Activated CD8-positive, alpha-beta memory T cell treated with anti-CD3 and anti-CD28 coated beads for 48 hours (primary cell): Measurements from ENCODE around the gene TLE2.
"Not testable (repeated sequence)": the region's sequence is repeated elsewhere in the genome, so short reads cannot be mapped to it uniquely, and the experiment has no call there.

Experiments used
- DNase-seq, 3 experiments: peaks; one replicate each; pipeline ENCODE4 v3.0.0-alpha.2; 2020; ENCODE audit warnings: low read depth in 2 of 3, low spot score in 2 of 3

TLE2 gene

DNA sequence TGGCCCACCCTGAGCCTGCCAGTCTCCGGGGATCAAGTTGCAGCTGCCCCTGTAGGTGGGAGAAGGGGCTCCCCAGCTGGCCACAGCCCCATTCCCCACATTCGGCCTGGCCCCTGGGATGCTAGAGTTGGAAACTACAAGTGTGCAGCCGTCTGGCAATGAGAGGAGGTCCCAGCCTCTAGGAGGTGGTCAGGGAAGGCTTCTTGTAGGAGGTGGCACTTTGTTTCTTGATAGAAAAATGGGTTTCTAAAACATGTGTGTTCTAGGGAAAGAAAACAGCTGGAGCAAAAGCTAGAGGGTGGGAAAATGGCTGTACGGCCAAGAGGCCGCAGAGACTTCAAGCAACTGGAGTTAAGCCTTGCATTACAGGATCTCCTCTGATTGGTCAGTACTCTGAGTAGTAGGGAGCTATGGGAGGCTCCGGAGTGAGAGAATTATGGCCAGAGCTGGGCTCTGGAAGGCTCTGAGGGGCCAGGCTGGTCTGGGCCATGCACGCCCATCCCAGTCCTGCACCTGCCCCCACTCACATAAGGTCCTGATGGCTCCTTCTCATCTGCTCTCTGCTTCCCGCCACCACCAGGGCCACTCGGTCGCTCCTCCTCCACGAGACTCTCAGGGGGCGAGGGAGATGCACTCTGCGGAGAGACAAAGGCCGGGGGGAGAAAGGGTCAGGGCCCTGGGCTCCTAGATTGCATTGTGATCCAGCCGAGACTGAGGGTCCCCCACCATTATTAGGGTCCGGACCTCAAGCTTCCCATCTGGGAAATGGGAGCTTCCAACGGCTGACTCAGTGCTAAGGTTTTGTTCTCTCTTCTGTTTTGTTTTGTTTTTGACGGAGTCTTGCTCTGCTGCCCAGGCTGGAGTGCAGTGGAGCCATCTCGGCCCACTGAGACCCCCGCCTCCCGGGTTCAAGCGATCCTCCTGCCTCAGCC lies 13.7 kb downstream of the TLE2 start:
- no peak for DNase-seq

DNA sequence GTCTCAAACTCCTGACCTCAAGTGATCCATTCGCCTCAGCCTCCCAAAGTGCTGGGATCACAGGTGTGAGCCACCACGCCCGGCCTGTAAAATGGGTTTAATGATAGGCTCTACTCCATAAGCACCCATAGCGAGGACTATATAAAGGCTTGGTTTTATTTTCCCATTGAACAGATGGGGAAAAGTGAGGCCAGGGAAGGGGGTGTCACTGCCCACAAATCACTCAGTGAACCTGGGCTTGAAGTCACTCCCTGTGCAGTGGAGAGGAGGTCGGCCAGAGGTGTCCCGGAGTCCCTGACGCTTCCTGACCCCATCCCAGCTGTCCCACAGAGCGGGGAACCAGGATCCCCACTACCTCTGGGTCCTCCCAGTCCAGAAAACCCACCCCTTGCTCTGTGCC lies 14.9 kb downstream of the TLE2 start:
- no peak for DNase-seq

DNA sequence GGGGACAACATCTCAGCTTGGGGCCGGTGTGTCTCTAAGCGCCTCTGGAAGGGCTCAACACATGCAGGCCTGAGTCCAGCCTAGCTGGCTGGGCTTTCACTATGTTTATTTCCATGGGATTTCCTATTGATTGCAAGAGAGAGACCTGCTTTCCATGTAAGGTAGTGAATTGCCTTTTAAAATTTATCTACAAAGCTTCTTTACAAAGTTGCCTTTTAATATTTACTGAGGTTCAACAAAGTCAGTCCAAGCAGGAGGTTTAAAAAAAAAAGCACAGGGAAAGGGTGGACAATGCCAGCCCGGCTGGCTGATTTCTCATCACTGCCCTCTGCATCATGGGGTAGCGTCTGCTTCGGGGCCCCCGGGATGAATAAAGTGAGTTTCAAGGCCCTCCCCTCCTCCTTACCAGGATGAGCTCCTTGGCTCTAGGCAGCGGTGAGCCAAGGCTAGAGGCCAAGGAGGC lies 15.8 kb downstream of the TLE2 start:
- no peak for DNase-seq

DNA sequence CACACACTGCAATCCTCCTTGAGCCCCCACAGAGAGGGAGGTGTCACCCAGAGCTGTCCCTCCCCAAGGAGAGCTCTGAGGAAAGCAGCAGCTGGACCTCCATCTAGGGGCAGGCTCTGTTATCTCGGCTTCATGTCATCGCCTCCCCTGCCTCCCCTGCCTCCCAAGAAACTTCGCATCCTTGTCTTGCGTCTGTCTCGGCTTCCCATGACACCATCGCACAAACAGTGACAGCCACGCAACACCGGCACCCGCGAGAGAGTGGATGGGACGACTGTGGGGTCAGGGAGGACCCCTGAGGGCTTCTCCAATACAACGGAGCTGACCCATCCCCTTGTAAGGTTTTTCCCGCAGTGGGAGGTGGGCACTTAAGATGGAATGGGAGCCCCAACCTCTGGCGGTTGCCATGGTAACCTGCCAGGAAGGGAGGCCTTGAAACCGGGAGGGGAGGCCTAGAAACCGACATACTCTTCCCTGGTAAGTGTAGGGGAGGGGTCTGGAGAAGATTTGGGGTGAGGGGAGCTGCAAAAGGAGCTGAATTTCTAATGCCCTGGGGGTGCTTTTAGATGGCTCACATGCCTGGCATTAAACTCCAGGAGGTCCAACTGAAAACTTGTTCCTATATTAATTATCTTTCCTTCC lies 16.3 kb downstream of the TLE2 start:
- DNase-seq, result no peak

DNA sequence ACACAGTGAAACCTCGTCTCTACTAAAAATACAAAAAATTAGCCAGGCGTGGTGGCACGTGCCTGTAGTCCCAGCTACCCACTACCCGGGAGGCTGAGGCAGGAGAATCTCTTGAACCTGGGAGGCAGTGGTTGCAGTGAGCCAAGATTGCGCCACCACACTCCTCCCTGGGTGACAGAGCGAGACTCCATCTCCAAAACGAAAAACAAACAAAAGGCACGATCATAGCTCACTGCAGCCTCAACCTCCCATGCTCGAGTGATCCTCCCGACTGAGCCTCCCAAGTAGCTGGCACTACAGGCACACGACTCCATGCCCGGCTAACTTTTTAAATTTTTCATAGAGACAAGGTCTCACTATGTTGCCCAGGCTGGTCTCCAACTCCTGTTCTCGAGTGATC lies 17.0 kb downstream of the TLE2 start:
- not testable (repeated sequence) for DNase-seq

DNA sequence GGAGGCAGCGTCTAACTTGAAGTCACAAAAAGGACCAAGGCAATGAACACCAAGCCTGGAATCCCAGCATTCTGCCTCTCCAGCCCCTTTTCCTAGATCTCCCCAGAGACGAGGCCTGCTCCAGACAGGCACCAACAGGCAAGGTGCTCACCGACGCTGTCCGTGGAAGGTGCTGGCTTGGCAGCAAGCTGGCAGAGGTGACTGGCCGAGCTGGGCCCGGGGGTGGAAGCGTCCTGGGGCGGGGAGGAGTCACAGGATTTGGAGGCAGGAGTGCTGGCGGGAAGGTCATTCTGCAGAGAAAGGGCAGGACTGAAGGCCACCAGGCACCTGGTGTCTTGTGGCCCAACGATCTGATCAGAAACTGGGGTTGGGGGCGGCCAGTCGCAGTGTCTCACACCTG lies 18.2 kb downstream of the TLE2 start:
- DNase-seq, result no peak

DNA sequence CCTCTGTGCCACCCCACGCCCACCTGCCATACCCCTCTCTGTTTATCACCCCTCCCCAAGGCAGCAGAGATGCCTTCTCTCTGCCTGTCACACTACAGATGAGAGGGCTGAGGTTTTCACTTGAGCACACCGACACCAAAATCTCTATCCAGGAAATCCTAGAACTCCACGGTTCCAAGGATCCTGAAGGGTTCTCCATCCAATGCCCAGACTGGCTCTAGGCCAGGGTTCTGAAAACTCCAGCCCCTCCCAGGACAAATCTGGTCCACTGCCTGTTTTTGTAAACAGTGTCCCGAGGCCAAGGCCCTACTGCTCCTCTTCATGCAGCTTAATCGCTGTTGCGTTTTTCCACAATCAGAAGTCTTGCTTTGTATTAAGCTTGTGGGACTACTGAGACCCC lies 20.1 kb downstream of the TLE2 start:
- no peak for DNase-seq

DNA sequence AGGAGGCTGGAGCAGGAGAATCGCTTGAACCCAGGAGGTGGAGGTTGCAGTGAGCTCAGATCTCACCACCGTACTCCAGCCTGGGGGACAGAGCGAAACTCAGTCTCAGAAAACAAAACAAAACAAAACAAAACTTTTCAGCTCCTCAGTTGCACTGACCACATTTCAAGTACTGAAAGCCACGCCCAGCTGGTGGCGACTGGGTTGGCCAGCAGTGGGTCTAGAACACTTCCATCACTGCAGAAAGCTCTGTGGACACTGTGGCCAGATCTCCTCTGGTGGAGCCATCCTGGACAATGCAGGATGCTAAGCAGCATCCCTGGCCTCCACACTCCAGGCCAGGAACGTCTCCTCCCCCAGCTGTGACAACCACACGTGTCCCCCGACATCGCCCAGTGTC lies 21.1 kb downstream of the TLE2 start:
- DNase-seq, result no peak

DNA sequence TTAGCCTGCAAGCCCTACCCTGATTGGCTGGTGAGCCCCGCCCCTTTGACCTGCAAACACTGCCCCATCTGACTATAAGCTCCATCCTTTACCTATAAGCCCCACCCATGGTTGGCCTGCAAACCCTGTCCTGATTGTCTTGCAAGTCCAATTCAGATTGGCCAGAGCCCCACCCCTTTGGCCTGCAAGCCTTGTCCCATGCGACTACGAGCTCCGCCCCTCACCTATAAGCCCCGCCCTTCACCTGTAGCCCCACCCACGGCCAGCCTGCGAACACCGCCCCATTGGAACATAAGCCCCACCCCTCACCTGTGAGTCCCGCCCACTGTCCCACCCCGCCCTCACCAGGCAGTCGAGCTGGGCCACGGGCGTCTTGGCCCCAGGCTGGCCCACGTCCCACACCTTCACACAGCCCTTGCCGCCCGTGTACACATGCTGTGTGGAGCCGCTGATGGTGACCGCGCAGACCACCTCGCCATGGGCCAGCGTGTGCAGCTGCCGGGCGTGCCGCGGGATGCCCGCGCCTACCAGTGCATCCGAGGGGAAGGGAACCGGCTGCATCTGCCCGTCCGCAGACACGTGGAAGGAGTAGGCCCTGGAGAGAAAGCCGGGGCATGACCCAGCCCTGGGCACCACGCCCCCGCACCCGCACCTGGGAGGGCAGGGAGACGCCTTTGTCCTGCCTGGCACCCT lies 22.9 kb downstream of the TLE2 start:
- DNase-seq, result no peak

DNA sequence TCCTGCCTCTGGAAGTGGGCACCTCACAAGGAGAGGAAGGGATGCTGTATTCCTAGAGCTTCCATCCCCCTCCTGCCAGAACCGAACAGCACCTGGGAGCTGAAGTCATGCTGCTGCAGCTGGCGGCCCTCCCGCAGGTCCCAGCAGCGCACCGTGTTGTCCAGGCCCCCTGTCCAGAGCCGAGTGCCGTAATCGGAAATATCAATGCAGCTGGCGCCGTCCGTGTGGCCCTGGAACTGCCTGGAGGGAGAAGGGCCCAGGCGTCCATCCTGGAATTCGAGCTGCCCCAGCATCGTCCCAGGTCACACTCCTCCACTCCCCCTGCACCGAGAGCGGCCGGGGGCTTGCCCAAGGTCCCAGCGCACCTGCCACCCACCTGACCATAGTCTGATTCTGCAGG lies 23.7 kb downstream of the TLE2 start:
- no peak for DNase-seq

DNA sequence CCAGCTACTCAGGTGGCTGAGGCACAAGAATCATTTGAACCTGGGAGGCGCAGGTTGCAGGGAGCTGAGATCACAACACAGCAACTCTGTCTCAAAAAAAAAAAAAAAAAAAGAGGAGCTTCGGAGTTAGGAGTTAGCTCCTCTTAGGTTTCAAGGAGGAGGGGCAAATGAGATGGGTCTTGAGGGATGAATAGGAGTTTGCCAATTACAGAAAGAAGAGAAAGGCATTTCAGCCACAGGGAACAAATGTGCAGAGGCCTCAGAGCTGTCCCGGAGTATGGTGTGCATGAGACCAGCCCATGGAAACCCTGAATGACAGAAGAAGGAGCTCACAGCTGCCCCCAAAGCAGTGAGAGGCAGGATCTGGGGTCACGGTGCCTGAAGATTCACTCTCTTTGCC lies 24.6 kb downstream of the TLE2 start:
- no peak for DNase-seq

DNA sequence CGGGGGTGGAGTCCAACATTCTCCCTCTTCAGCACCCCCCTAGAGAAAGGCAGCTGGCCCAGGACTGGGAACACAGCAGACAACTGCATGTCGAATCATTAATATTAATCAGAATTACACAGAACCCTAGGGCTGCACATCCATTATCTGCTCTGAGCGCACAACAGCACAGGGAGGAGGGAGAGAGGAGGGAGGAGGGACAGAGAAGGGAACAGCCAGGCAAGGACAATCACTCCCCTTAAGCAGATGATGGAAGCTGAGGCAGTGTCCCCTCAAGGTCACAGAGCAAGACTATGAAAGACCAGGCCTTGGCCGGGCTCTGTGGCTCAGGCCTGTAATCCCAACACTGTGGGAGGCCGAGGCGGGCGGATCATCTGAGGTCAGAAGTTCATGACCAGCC lies 26.0 kb downstream of the TLE2 start:
- no peak for DNase-seq

DNA sequence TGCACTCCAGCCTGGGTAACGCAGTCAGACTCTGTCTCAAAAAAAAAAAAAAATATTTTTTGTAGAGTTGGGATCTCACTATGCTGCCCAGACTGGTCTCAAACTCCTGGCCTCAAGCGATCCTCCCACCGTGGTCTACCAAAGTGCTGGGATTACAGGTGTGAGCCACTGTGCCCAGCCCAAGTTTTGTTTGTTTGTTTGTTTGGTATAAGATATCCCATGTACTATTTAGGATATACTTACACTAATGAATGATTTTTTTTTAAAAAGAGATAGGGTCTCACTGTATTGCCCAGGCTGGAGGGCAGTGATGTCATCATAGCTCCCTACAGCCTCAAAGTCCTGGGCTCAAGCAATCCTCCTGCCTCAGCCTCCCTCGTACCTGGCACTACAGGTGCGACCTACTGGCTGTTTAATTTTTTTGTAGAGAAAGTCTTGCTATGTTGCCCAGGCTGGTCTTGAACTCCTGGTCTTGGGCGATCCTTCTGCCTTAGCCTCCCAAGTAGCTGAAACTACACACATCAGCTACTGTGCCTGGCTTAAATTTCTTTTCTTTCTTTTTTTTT lies 27.8 kb downstream of the TLE2 start:
- DNase-seq, result no peak

DNA sequence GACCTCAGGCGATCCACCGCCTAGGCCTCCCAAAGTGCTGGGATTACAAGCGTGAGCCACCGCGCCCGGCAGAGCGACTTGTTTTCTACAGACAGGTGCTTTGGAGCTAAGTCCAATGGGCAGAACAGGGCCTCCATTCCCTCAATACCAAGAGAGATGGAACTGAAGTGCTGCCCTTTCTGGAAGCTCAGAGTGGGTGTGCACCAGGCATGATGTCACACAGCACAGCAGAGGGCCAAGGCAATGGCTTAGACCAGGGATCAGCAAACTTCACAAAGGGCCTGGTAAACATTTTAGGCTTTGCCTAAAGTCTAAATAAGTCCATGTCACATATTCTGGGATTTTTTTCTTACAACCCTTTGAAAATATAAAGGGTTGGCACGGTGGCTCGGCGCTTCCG lies 30.4 kb downstream of the TLE2 start:
- DNase-seq, result no peak

DNA sequence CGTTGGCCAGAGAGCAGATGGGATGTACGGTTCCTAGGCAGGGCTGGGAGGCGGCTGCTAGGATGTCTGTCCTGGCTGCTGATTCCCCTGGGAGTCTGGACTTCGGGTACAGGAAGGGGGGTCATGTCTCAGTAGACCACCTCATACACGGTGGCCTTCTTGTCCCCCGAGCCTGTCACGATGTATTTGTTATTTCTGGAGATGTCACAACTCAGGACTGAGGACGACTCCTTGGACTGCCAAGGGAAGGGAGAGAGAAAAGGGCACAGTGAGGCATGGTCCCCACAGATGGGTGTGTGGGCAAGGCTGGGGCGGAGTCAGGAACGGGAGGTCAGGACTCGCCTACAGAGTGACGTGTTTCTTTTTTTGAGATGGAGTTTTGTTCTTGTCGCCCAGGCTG lies 31.4 kb downstream of the TLE2 start:
- no peak for DNase-seq

DNA sequence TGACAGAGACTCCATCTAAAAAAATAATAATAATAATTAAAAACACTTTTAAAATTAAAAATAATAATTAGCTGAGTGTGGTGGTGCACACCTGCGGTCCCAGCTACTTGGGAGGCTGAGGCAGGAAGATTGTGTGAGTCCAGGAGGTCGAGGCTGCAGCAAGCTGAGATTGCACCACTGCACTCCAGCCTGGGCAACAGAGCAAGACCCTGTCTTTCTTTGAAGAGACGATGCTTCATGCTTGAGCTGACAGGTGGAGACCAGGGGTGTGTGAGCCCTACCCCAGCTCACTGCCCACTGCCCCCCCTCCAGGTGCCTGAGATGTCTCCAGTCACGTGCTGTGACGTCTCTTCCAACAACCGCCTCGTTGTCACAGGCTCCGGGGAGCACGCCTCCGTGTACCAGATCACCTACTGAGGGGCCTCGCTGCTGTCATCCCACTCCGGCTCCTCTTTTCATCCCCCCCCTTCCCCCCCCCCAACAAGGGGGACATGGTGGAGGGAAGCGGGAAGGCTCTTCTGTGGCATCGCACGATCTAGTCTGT lies 34.4 kb downstream of the TLE2 start:
- no peak for DNase-seq

DNA sequence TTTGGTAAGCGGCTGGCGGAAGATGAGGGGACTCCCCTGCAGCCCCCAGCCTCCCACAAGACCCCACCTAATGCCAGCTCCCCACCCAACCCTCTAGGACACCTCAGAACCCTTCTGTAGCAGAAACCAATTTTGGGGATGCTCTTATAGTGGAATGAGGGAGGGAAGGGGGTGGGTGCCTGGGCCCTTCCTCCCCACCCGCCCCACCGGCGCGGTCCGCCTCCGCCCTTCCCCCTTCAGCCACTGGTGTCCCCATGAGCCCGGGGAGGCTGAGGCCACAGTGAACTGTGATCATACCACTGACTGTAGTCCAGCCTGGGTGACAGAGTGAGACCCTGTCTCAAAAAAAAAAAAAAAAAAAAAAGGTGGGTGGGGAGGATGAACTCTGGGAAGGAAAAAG lies 35.5 kb downstream of the TLE2 start:
- DNase-seq, result no peak

DNA sequence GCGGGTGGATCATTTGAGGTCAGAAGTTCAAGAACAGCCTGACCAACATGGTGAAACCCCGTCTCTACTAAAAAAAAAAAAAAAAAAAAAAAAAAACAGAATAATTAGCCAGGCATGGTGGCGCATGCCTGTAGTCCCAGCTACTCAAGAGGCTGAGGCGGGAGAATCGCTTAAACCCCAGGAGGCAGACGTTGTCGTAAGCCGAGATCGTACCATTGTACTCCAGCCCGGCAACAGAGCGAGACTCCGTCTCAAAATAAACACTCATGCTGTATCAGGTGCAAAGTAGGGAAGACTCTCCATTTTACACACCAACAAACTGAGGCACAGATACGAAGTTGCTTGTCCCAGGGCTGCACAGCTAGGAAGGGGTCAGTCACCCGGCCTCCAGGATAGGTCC lies 36.1 kb downstream of the TLE2 start:
- DNase-seq, result no peak

DNA sequence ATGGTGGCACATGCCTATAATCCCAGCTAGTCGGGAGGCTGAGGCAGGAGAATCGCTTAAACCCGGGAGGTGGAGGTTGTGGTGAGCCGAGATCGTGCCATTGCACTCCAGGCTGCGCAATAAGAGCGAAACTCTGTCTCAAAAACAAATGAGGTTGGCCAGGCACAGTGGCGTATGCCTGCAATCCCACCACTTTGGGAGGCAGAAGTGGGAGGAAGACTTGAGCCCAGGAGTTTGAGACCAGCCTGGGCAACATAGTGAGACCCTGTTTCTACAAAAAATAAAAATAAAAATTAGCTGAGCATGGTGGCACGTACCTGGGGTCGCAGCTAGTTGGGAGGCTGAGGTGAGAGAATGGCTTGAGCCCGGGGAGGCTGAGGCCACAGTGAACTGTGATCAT lies 36.7 kb downstream of the TLE2 start:
- not testable (repeated sequence) for DNase-seq

DNA sequence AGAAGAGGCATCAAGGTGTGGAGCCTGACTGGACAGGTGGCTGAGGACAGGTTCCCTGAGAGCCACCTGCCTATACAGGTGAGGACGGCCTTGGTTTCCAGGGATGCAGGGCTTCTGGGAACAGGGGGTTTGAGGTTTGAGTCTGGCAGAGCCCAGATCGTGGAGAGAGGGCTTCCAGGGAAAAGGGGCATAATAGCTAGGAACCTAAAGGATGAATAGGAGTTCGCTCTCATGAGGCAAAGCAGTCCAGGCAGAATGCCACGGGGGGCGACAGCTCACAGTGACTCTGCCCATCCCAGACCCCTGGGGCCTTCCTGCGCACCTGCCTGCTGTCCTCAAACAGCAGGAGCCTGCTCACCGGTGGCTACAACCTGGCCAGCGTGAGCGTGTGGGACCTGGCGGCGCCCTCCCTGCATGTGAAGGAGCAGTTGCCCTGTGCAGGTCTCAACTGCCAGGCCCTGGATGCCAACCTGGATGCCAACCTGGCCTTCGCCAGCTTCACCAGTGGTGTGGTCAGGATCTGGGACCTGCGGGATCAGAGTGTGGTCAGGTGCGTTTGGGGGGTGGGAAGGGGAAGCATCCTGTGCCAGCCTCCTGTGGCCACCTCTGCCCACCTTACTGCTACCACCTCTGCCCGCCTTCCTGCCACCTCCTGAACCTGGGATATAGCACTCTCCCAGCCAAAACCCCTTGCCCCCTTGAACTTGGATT lies 39.7 kb downstream of the TLE2 start:
- no peak for DNase-seq

DNA sequence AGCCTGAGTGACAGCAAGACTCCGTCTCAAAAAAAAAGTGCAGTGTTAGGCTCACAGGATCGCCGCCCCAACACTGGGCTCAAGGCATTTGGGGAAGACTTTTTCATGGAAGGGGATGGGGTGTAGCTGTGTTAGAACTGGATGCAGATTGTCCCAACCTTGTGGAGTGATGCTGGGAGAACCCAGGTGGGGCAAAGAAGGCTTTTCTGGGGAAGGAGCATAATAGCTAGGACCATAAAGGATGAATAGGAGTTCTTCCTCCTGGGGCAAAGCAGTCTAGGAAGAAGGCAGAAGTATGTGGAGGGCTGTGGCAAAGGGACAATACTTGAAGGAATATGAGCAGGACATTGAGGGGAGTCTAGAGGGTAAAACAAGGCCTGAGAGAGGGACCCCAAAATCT lies 40.5 kb downstream of the TLE2 start:
- no peak for DNase-seq
